NK-92 (cell line): ENCODE results near the gene SUMF2.
"Not testable (repeated sequence)": the region's sequence is repeated elsewhere in the genome, so short reads cannot be mapped to it uniquely, and the experiment has no call there.

Experiments
- DNase-seq: peaks from one replicate; lab custom pipeline; 2025; ENCODE audit not compliant: unreplicated experiment; lab: John Stamatoyannopoulos, UW

The SUMF2 gene

DNA sequence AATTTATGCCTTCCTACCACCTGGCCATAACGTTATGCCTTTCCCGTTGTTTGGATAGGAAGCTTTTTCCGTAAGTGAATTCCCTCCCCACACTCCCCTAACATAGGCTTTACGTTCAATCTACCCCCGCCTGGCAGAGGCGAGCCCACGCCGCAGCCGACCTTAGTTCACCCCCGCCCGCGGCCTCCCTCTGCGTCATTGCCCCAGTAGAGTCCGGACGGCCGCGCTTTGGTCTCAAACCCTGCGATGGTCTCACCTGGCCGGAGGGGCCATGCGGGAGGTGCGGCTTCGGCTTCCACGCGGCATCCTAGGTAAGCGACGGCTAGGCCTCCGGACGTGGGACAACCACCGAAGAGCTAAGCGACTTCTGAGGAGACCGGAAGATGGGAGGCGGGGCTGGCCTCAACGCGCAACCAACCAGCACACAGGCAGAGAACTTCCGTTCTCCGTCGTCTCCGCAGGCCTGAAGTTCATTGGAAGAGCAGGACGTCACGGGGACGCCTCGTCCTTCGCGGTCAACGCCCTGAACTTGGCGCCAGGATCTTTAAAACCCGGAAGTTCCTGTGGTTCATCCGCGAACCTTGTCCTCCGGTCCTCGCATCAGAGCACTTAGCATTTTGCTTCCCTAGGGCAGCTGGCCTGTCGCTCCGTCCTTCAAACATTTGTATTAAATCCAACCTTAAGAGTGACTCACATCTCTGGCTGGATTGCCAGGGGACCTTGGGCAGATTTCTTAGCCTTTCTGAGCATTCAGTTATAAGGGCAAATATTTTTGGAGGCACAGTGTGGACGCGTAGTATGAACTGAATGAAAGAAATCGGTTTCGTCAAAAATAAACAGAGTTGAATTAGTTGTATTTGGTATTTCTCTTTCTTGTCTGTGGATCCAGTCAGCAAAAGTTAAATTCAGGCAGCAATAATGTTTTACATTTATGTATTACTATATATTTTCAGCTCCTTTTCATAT, 42.3 kb downstream of the SUMF2 start, which contains the start of gene CHCHD2:
TSS of gene CHCHD2 (minus strand) at position 369 of the 966 bp plus-strand sequence. CDS start at position 306, 63 bp downstream.
- peak; percentile 61 for DNase-seq

- DNase-seq: no peak
Measured at GRCh38 chr7:56107954-56108258, 43.8 kb downstream of the SUMF2 start.

DNA sequence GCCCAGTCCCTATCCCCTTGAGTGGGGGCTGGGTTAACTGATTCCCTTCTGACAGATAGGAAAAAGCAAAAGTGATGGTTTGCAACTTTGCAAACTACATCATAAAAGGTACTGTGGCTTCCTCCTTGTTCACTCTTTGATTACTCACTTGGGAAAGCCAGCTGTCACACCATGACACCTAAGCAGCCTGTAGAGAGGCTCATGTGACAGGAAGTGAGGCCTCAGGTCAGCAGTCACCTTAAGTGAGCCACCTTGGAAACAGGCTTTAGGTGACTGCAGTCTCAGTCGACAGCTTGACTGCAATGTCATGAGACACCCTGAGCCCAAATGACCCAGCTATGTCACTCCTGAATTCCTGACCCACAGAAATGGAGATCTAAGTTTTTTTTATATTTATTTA, 46.5 kb downstream of the SUMF2 start:
- DNase-seq: no peak

GRCh38 chr7:56112244-56112643, 48.2 kb downstream of the SUMF2 start:
- not testable (repeated sequence) for DNase-seq

GRCh38 chr7:56115852-56116538, 51.9 kb downstream of the SUMF2 start, which contains the start of gene NUPR2:
Gene NUPR2, minus strand, starts transcription at chr7:56116417. Its CDS starts 103 bp downstream, at chr7:56116314.
- no peak for DNase-seq

GRCh38 chr7:56121440-56121839, 57.4 kb downstream of the SUMF2 start:
- DNase-seq: no peak

DNA sequence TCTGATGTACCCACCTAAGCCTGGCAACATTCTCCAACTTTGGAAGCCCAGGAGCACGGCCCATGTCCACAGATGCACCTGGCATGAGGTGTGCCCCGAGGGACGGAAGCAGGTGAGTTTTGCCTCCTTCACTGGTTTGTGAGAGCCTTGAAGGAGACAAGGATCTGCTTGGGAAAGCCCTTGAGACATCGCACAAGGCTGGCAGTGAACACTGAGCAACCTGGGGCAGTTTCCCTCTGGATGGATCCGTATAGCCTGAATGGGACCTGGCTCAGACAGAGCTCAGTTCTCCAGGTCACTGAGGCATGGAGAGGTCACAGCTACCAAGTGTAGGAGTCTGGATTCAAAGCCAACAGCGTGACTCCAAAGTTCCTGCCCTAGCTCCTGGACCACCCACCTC, 60.9 kb downstream of the SUMF2 start:
- DNase-seq: no peak

- no peak for DNase-seq
Measured at GRCh38 chr7:56125831-56126230, 61.7 kb downstream of the SUMF2 start.

DNA sequence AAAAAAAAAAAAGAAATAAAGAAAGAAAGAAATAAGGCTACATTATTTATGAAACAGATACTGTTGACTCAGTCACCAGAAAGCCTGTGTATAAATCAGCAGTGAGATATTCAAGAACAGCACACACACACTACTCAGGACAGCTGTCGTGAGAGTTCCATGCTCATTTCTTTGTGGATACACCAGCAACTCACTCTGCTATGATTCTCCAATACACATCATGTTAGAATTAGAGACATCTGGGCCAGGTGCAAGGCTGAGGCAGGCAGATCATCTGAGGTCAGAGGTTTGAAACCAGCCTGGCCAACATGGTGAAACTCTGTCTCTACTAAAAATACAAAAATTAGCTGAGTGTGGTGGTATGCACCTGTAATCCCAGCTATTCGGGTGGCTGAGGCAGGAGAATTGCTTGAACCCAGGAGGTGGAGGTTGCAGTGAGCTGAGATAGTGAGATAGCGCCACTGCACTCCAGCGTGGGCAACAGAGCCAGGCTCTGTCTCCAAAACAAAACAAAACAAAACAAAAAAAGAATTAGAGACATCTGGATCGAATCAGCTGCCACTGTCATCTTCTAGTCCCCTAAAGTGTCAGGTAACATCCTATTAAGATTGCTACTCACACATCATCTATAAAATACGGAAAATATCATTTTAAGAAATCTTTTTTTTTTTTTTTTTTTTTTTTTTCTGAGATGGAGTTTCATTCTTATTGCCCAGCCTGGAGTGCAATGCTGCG, 63.3 kb downstream of the SUMF2 start:
- DNase-seq: no peak
